Activated effector memory CD4-positive, alpha-beta T cell treated with Interleukin-2 at 50 U/mL for 16 hours (primary cell): Measurements from ENCODE around the gene PRR14L.
A peak's percentile ranks its signal among the peaks of the same experiment; 100 is the strongest.
"Not testable (repeated sequence)": the region's sequence is repeated elsewhere in the genome, so short reads cannot be mapped to it uniquely, and the experiment has no call there.

Source experiments
- DNase-seq: peaks from one replicate; pipeline ENCODE4 v3.0.0-alpha.2; 2020

The PRR14L gene

DNA sequence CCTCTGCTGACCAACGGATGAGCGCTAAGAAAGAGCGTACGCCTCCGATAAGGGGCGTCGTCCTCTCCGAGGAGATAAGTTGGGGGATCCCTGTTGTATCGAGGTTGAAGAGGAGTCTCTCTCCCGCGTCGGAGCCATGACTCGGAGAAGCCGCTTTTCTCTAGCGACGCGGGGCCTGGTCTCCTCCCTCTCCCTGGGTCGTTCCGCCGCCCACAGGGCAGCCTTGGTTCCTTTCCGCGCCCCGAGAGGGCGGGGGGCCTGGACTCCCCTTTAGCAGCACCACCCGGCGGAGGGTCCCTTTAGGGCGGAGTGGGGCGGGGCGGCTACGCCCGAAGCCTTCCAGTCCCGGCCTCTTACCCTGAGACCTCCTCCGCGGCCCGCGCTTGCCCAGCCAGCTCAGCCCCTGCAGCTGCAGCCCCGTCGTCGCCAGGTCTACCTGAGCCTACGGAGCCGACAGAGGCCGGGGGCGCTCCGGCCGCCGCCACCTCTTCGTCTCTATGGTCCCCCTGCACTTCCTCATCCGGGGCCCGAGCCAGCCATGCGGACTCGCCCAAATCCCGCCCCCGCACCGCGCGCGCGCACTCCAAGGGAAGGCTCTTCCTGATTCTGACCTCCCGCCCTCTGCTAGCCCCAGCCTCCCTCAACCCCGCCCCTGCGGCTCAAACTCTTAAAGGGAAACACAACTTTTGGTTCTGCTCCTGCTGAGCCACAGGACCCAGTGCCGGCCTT lies at the start of gene PRR14L:
TSS of gene PRR14L (minus strand) at position 497 of the 729 bp plus-strand sequence. CDS start 11,272 bp downstream, outside the sequence.
- DNase-seq = peak; percentile 97

DNA sequence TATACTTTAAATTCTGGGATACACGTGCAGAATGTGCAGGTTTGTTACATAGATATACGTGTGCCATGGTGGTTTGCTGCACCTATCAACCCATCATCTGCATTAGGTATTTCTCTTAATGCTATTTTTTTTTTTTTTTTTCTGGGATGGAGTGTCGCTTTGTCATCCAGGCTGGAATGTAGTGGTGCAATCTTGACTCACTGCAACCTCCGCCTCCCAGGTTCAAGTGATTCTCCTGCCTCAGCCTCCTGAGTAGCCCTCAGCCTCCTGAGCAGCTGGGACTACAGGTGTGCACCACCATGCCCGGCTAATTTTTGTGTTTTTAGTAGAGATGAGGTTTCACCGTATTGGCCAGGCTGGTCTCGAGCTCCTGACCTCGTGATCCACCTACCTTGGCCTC lies 49.4 kb upstream of the PRR14L start:
- not testable (repeated sequence) for DNase-seq

DNA sequence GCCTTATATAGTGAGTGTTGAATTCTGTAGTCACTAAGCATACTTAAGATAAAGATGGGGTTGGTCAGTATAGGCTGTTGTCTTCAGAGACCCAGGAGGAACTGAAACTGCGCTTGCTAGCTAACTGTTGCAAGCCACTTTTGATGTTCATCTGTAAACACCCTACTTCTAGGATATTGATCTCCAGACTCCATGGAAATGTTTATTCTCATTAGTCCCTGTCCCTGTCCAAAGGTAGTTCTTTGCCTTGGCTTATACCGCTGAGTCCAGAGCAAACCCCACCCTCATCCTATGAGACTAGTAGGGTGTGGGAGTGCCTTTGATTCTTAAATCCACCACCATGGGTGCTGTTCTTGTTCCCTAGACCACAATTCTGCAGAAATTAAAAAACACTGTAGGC lies 40.3 kb upstream of the PRR14L start:
- no peak for DNase-seq

DNA sequence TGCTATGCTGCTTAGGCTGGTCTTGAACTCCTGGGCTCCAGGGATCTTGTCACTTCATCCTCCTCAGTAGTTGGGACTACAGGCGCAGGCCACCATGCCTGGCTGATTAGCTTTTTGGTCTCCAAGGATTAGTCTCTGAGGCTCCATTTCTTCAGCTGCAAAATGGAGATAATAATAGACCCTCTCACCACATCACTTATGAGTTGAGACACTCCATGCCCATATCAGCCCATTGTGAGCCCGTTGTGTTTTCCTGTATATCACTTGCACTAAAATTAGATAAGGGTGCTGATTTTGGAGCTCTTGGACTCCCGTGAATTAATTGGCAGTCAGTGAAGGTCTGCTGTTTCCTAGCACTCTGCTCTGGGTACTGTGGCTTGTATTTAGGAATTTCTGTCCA lies 39.9 kb upstream of the PRR14L start:
- no peak for DNase-seq

DNA sequence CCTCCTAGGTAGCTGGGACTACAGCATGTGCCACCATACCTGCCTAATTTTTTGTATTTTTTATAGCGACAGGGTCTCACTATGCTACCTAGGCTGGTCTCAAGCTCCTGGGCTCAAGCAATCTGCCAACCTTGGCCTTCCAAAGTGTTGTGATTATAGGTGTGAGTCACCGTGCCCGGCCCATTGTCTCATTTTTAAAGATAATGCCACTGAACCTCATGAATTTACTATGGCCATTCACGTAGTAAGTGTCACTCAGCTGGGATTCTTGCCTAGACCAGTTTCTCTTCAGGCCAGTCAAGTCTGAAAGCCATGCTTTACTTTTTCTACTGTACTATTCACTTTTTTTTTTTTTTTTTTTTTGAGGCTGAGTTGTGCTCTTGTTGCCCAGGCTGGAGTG lies 26.3 kb upstream of the PRR14L start:
- no peak for DNase-seq

DNA sequence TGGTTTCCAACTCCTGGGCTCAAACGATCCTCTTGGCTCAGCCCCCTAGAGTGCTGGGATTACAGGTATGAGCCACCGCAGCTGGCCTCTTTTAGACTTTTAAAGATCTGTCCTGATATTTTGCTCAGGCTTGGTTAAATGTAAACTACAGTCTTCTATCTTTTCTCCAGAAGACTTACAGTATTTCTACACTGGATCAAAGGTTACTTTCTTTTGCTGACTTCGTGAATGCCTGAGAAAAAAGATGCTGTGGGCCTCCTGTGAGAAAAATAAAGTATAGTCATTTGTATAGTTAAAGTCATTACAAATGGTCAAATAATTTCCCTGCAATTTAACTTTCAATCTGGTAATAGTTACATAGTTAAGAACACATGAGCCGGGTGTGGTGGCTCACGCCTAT lies 23.5 kb upstream of the PRR14L start:
- DNase-seq = no peak

DNA sequence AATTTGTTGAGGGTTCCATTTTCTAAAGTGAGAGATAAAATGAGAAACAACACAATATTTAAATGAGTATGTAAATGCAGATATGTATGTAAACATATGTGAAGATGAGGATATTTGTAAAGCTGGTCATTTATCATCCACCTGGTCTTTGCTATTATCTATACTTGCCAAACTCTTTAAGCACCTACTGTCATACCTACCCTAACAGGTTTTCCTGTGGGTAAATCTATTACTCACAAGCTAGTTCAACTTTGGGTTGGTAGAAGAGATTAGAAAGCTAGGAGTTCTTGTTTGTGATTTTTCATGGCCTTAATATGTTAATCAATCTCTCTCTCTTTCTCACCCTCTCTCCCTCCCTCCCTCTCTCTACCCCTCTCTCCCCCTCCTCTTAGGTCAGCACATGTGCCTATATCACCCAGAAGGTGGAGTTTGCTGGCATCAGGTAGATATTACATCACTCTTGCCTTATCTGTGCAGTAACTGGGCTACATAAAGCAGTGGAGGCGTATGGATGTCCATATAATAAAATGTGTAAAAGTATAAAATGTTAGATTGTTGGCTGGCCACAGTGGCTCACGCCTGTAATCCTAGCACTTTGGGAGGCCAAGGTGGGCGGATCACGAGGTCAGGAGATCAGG lies 18.6 kb upstream of the PRR14L start:
- DNase-seq = no peak

DNA sequence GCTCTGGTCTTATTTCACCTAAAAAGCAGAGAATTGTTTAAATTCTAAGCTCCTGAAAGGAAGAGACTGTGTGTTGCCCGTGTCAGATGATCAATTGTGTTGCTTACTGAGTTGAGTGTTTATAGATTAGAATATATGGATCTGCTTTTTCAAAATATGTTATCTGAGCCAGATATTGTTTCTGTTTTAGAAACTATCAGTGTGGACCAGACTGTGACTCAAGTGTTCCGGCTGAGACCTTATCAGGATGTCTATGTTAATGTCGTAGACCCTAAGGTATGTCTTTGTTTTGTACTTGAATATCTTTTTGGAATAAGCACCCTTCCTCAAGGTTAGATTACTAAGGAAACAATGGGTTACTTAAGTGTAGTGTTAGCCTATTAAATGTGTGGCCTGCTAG lies 14.9 kb upstream of the PRR14L start:
- no peak for DNase-seq

DNA sequence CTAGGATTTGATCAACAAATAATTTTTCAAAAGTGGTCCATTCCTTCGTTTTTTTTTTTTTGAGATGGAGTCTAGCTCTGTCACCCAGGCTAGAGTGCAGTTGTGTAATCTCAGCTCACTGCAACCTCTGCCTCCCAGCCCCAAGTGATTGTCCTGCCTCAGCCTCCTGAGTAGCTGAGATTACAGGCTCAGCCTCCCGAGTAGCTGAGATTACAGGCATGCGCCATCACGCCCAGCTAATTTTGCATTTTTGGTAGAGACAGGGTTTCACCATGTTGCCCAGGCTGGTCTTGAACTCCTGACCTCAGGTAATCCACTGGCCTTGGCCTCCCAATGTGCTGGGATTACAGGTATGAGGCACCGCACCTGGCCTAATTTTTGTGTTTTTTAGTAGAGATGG lies 8.9 kb upstream of the PRR14L start:
- not testable (repeated sequence) for DNase-seq

DNA sequence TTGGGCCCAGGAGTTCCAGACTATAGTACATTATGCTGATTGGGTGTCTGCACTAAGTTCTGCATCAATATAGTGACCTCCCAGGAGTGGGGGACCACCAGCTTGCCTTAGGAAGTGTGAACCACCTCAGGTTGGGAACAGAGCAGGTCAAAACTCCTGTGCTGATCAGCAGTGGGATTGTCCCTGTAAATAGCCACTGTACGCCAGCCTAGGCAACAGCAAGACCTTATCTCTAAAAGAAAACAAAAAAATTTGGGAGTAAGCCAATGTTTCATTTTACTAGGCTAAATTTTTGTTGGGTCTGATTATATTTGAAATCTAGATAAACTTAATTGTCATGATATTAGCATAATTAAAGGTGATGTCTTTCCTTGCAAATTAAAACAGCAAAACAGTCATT lies 7.3 kb upstream of the PRR14L start:
- DNase-seq = no peak

DNA sequence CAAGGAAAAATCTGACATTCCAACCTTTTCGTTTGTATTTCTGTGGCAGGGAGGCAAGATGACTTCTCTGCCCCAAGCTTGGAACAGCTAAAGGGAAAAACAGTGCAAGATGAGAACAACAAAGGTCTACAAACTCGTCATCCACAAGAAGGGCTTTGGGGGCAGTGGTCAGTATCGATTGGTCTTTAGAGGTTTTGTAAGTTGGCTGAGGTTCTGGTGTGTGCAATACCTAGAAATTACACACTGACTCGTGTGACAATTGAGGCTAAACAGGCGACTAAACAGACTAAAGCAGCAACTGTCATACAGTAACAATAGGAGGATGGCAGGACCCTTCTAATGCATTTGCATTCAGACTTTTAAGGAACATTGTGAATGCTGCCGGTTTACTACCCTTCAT lies 4.9 kb upstream of the PRR14L start:
- no peak for DNase-seq

DNA sequence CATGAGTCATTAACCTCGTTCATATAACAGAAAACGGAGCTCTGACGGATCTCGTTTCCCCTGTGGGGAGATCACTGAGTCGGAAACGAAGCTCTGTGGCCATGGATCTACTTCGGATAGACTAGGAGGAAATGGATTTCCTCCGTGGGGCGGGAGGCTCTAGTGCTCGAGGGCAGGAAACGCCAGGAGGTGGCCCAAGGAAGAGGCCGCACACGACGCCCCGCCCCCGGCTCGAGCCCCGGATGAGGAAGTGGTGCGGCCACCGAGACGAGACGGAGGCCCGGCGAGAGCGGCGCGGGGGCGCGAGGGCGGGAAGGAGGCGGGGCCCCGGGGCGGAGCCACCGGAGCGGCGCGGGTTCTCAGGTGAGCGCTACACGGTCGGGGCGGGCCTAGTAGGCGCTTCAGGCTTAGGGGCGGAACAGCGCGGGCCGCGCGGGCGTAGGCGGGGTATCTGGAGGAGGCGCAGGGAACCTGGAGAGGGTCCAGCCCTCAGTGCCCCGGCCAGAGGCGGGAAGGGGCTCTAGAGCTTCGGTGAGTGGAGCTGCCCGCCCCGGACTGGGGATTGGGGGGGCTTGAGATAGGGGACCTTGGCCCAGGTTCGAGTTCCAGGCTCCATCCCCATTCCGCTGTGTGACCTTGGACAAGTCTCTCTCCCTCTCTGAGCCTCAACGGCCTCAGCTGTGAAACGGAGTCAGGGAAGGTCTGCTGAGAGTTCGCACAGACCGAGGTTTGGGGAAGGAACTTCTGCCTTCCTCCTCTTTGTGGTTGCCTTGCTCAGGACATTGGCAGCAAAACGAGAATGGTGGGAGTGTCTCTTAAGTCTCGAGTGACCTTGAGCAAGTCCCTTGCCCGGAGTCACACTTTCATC lies 3.9 kb upstream of the PRR14L start, which contains the start of gene DEPDC5:
TSS of gene DEPDC5 (plus strand) at position 386 of the 868 bp plus-strand sequence. CDS start 903 bp downstream, outside the sequence.
- peak; percentile 97 for DNase-seq

DNA sequence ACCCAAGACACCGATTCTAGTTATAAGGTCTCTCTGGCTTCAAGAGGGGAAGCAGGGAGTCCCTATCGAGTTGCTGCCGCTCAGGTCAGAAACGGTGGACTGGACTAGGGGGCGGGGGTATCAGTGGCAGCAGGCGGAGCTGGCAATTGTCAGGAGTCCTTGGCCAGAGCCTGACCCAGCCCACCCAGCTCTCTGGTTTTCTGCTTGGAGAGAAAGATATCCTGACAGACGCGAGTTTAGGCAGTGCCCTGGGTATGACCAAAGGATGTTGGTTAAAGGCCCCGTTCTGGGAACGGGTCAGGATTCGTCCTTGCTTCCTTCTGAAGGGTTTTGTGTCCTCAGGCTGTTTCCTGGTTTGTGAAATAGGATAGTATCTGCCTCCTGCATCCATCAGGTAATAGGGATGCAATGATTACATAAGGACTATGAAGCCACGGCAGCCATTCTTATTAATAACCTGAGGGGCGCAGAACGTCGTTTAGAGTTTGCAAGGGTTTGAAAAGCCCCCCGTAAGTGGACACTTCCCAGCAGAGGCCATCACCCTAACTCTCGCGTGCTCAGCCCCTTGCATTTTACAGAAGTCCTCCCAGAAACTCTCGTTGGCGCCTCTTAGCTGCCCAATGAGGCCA lies 3.2 kb upstream of the PRR14L start:
- no peak for DNase-seq

DNA sequence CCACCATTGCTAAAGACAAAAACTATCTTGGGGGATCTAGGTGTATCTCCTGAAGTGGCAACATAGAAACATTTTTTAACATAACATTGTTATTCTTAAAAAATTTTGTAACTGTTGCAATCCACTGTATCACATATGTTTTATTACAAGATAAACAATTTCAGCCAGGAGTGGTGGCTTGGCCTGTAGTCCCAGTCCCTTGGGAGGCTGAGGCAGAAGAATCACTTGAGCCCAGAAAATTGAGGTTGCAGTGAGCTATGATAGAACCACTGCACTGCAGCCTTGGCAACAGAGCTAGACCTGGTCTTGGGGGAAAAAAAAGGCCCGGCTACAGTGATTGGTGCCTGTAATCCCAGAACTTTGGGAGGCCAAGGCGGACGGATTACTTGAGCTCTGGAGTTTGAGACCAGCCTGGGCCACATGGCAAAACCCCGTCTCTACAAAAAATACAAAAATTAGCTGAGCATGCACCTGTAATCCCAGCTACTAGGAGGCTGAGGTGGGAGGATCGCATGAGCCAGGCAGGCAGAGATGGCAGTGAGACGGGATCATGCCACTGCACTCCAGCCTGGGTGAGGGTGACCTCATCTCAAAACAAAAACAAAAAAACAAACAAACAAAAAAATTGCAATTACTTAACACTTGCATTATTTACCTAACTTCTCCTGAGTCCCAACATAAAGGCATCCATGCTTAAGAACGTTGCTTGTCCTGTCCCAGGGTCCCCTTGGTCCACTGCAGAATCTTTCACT lies 2.3 kb upstream of the PRR14L start:
- DNase-seq = no peak

DNA sequence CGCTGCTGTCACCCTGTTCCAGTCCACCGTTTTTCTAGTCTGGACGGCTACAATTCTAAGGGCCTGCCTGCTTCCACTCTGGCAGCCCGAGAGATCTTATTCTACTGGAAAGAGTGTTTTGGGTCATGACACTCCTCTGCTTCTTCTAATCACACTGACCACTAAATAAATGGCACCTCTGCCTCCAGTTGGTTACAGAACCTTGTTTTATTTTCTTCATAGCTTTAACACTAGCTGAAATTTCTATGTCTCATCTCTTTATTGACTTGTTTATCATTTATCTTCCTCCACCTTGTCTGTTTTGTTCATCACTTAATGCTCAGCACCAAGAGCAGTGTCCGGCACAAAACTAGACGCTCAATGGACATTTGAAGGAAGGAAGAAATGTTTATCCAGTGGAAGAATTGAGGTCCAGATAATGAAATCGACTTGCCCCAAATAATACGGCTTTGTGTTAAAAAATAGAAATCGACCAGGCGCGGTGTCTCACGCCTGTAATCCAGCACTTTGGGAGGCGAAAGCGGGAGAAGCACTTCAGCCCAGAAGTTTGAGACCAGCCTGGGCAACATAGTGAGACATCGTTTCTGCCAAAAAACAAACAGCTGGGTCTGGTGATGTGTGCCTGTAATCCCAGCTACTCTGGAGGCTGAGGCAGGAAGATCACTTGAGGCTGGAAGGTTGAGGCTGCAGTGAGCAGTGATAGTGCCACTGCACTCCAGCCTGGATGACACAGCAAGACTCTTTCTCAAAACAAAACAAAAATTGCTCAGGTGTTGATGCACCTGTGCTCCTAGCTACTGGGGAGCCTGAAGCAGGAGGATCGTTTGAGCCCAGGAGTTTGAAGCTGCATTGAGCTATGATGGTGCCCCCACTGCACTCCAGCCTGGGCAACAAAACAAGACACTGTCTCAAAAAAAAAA lies 693 bp upstream of the PRR14L start:
- DNase-seq = no peak

DNA sequence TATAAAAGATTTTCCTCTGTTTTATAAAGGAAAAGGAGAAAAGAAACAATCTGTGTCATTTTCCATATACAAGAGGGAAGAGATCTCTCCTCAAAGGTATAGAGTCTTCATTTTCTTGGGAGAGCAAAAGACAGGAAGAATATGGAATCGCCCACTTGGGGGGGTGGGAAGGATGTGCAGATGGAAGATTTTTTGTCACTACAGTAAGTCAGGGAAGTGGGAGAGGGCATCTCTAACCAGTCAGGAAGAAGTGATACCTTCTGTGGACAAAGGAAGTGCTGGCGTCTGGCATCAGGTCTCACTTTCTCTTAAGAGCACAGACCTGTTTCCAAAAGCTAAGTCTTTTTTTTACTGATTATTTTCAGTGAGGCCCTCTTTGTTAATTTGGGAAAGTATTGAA lies 1.4 kb downstream of the PRR14L start:
- no peak for DNase-seq

DNA sequence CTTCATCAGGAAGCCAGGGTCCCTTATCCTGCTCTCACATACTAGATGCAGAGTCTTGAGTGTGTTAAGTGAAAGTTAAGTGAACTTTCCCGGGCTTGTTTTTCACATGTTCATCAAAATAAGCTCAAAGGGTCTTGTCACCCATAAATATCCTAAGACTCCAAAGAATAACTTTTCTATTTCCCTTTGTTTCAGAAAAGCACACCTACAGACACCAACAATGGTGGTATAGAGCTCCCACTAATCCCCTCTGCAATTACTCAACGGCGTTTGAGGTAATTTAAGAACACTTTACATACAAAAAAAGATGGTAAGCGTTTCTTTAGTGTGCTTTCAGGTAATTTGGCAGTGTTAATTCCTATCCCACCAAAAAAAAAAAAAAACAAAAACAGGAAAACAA lies 2.5 kb downstream of the PRR14L start:
- no peak for DNase-seq

DNA sequence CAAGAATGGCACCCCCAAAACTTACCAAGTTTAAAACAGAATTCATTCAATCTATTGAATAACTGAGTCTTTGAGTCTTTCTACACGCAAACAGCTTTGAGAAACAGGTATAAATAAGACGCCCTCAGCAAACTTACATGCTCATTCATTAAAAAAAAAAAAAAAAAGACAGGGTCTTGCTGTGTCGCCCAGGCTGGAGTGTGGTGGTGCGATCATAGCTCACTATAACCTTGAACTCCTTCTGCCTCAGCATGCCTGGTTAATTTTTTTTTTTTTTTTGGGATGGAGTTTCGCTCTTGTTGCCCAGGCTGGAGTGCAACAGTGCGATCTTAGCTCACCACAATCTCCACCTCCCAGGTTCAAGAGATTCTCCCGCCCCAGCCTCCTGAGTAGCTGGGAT lies 6.1 kb downstream of the PRR14L start:
- DNase-seq = no peak

DNA sequence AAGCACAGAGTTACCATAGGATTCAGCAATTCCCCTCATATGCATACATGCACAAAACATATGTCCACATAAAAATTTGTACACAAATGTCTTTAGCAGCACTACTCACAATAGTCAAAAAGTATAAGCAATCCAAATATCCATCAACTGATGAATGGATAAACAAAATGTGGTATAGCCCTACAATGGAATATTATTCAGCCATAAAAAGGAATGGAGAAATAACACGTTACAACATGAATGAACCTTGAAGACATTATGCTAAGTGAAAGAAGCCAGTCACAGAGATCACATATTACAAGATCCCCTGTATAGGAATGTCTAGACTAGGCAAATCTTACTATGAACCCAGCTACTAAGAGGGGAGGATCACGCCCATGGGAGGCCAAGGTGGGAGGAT lies 7.2 kb downstream of the PRR14L start:
- DNase-seq = no peak

DNA sequence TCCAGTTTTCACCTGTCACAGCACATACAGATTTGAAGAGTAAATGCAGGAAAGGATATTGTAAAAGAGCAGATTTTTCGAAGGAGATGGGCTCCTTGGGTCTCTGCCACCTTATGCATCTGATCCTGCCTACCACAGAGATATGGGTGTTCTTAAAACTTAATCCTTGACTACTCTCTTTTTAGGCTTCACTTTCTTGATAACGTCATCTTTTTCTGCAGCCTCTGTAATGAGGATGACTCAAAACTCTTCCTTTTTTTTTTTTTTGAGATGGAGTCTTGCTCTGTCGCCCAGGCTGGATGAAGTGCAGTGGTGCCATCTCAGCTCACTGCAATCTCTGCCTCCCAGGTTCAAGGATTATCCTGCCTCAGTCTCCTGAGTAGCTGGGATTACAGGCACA lies 7.8 kb downstream of the PRR14L start:
- no peak for DNase-seq

DNA sequence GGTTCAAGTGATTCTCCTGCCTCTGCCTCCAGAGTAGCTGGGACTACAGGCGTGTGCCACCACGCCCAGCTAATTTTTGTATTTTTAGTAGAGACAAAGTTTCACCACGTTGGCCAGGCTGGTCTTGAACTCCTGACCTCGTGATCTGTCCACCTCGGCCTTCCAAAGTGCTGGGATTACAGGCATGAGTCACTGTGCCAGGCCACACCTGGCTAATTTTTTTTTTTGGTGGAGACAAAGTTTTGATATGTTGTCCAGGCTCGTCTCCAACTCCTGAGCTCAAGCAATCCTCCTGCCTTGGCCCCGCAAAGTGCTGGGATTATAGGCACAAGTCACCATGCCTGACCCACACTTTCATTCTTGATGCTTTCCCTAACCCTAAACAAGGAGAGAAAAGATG lies 9.6 kb downstream of the PRR14L start:
- DNase-seq = not testable (repeated sequence)
